BLaER1 (cell line): ENCODE measurements around the gene TET1.
A peak's percentile ranks its signal among the peaks of the same experiment; 100 is the strongest.
"Not testable (repeated sequence)": the region's sequence is repeated elsewhere in the genome, so short reads cannot be mapped to it uniquely, and the experiment has no call there.

Experiments
- H3K27ac ChIP-seq: shearing (Covaris generic); formaldehyde crosslinking; 2 replicates; pipeline ENCODE4 v1.8.1; 2022
- H3K27me3 ChIP-seq: shearing (Covaris generic); formaldehyde crosslinking; 2 replicates; pipeline ENCODE4 v1.8.1; 2022
- H3K36me3 ChIP-seq: shearing (Covaris generic); formaldehyde crosslinking; 2 replicates; pipeline ENCODE4 v1.8.1; 2022
- H3K4me1 ChIP-seq: shearing (Covaris generic); formaldehyde crosslinking; 2 replicates; pipeline ENCODE4 v1.8.1; 2022
- H3K4me2 ChIP-seq: shearing (Covaris generic); formaldehyde crosslinking; 2 replicates; pipeline ENCODE4 v1.8.1; 2022
- H3K4me3 ChIP-seq: shearing (Covaris generic); formaldehyde crosslinking; 2 replicates; pipeline ENCODE4 v1.8.1; 2022
- H3K9ac ChIP-seq: shearing (Covaris generic); formaldehyde crosslinking; 2 replicates; pipeline ENCODE4 v1.8.1; 2022
- H3K9me3 ChIP-seq: shearing (Covaris generic); formaldehyde crosslinking; 2 replicates; pipeline ENCODE4 v1.8.1; 2022
- H4K20me1 ChIP-seq: shearing (Covaris generic); formaldehyde crosslinking; 2 replicates; pipeline ENCODE4 v1.8.1; 2022
- Cebpa-rat ChIP-seq: shearing (Covaris generic); IDR thresholded peaks from 2 replicates; pipeline ENCODE4 v1.8.1; 2022

TET1 gene

GRCh38 chr10:68578974-68579373 is 18.8 kb downstream of the TET1 start:
- Histone ChIP-seq H3K4me2 (no peak overlapping the region), H3K27ac (no peak overlapping the region), H3K4me3 (no peak overlapping the region), H3K36me3 (no peaks in the 10 kb centered on the region), H4K20me1 (no peaks in the 10 kb centered on the region), H3K9ac (no peak overlapping the region), H3K27me3 (no peaks in the 10 kb centered on the region), H3K4me1 (no peaks in the 10 kb centered on the region), H3K9me3 (no peaks in the 10 kb centered on the region)
- no peak for TF ChIP-seq Cebpa-rat

DNA sequence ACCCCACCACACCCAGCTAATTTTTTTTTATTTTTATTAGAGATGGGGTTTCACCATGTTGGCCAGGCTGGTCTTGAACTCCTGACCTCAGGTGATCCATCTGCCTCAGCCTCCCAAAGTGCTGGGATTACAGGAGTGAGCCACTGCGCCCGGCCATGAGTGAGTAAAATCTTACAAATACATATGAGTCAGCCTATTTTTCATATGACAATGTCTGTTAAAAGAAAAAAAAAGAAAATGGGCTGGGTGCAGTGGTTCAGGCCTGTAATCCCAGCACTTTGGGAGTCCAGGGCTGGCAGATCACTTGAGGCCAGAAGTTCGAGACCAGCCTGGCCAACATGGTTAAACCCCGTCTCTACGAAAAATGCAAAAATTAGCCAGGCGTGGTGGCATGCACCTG is 24.1 kb downstream of the TET1 start:
- not testable (repeated sequence) for H3K4me2 ChIP-seq, H3K4me1 ChIP-seq, H4K20me1 ChIP-seq, H3K9me3 ChIP-seq, H3K36me3 ChIP-seq, H3K9ac ChIP-seq, H3K27me3 ChIP-seq, H3K4me3 ChIP-seq, H3K27ac ChIP-seq

DNA sequence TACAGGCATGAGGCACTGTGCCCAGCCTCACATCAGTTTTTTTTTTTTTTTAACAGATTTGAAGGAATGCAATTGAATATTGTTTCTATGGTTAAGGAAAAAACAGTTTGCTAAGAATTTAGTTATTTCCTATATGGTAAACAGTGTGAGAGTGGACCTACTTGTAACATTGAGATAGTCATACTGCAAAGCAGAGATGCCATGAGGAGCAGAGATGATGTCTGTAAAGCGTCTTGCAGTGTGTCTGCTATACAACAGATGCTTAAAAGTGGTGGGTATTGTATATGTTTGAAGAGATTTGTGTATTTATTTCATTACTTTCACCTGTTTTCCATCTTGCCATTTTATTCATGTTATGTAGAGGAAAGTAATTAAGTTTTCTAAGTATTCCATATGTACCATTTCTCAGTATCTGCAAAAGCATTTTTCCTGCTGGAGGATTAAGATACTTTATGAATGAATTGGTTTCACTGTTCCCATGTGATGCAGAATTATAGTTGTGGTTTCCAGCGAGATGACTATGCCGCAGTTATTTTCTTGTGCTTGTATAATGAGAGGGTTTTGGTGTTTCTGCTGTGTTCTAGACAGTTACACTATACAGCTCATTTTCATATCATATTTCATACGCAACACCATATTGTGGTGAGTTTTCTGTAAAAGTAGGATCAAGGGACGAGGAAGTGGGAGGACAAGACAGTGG is 26.6 kb downstream of the TET1 start:
- H3K36me3 ChIP-seq: no peaks in the 10 kb centered on the region
- no peak overlapping the region for H3K4me2 ChIP-seq
- no peaks in the 10 kb centered on the region for H3K4me1 ChIP-seq
- H3K9me3 ChIP-seq: no peaks in the 10 kb centered on the region
- no peak overlapping the region for H3K4me3 ChIP-seq
- TF ChIP-seq Cebpa-rat: no peak
- no peaks in the 10 kb centered on the region for H4K20me1 ChIP-seq
- no peaks in the 10 kb centered on the region for H3K27me3 ChIP-seq
- no peak overlapping the region for H3K27ac ChIP-seq
- no peak overlapping the region for H3K9ac ChIP-seq

DNA sequence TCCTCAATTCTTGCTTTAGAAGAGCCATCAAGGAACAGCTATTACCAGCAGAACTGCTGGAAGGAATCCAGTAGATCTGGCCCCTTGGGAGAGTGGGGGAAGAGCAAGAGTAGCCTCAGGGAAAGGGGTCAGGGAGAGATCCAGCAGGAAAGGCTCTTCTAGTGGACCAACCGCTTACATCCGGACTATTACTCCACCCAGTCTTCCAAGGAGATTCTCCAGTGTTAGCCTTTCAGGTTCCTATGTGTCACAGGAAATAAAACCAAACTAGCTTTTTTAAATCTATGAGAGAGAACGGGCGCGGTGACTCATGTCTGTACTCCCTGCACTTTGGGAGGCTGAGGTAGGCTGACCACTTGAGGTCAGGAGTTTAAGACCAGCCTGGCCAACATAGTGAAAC is 34.3 kb downstream of the TET1 start:
- no peaks in the 10 kb centered on the region for H3K9me3 ChIP-seq
- H3K27me3 ChIP-seq: 0 out of 2 replicates have a peak, but pooled peaks cover 3% of the 10 kb centered on the region
- TF ChIP-seq Cebpa-rat: no peak
- no peaks in the 10 kb centered on the region for H3K36me3 ChIP-seq
- no peak overlapping the region for H3K4me2 ChIP-seq
- no peak overlapping the region for H3K4me3 ChIP-seq
- H4K20me1 ChIP-seq: no peaks in the 10 kb centered on the region
- no peak overlapping the region for H3K9ac ChIP-seq
- H3K4me1 ChIP-seq: no peaks in the 10 kb centered on the region
- H3K27ac ChIP-seq: no peak overlapping the region

DNA sequence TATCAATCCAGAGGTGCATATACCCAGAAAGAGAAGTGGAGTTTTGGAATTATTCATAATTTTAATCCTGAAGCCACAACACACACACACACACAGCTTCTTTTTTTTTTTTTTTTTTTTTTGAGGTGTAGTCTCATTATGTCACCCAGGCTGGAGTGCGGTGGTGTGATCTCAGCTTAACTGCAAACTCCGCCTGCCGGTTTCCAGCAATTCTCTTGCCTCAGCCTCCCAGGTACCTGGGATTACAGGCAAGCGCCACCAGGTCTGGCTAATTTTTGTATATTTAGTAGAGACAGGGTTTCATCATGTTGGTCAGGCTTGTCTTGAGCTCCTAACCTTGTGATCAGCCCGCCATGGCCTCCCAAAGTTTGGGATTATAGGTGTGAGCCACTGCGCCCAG is 35.4 kb downstream of the TET1 start:
- Histone ChIP-seq H4K20me1 (no peaks in the 10 kb centered on the region), H3K36me3 (no peaks in the 10 kb centered on the region), H3K27ac (no peak overlapping the region), H3K9me3 (no peaks in the 10 kb centered on the region), H3K4me2 (no peak overlapping the region), H3K4me1 (peaks cover 8% of the 10 kb centered on the region), H3K9ac (no peak overlapping the region), H3K27me3 (0 out of 2 replicates have a peak, but pooled peaks cover 4% of the 10 kb centered on the region), H3K4me3 (no peak overlapping the region)
- no peak for TF ChIP-seq Cebpa-rat

DNA sequence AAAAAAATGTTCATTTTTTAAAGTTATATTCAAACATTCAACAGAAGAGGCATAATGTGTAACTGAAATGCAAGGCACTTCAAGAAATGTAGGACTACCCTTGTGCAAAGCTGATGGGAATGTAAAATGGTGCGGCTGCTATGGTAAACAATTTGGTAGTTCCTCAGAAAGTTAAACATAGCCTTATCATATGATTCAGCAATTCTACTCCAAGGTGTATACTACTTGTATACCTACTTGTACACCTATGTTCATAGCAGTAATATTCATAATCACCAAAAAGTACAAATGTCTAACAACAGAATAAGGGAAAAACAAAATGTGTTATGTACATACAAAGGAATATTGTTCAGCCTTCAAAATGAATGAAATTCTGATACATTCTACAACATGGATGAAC is 37.3 kb downstream of the TET1 start:
- Histone ChIP-seq H3K27me3 (0 out of 2 replicates have a peak, but pooled peaks cover 4% of the 10 kb centered on the region), H3K36me3 (no peaks in the 10 kb centered on the region), H3K9me3 (no peaks in the 10 kb centered on the region), H3K4me3 (no peak overlapping the region), H3K9ac (no peak overlapping the region), H3K27ac (no peak overlapping the region), H4K20me1 (no peaks in the 10 kb centered on the region), H3K4me1 (peaks cover 18% of the 10 kb centered on the region), H3K4me2 (no peak overlapping the region)
- TF ChIP-seq Cebpa-rat: no peak

GRCh38 chr10:68598978-68599770 is 39.0 kb downstream of the TET1 start:
- H3K27me3 ChIP-seq: 0 out of 2 replicates have a peak, but pooled peaks cover 4% of the 10 kb centered on the region
- no peaks in the 10 kb centered on the region for H4K20me1 ChIP-seq
- no peaks in the 10 kb centered on the region for H3K36me3 ChIP-seq
- H3K9me3 ChIP-seq: no peaks in the 10 kb centered on the region
- H3K4me2 ChIP-seq: no peak overlapping the region
- peaks cover 18% of the 10 kb centered on the region for H3K4me1 ChIP-seq
- H3K4me3 ChIP-seq: no peak overlapping the region
- no peak for TF ChIP-seq Cebpa-rat
- no peak overlapping the region for H3K9ac ChIP-seq
- H3K27ac ChIP-seq: no peak overlapping the region

DNA sequence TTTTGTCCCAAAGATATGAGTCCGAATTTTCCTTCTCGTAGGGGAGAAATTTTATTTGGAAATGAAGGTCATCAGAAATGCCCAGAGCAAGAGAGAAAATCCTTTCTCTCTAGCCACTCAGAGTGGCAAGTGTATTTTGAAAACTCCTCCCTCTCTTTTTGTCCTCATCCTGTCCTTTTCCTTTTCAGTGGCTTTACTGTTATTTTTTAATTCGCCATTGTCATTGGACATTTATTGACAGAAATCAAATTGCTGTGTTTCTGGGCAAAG is 39.6 kb downstream of the TET1 start:
- H3K9ac ChIP-seq: no peak overlapping the region
- TF ChIP-seq Cebpa-rat: no peak
- no peaks in the 10 kb centered on the region for H4K20me1 ChIP-seq
- H3K27me3 ChIP-seq: 0 out of 2 replicates have a peak, but pooled peaks cover 4% of the 10 kb centered on the region
- H3K4me1 ChIP-seq: peaks cover 18% of the 10 kb centered on the region
- no peaks in the 10 kb centered on the region for H3K36me3 ChIP-seq
- H3K9me3 ChIP-seq: no peaks in the 10 kb centered on the region
- H3K27ac ChIP-seq: no peak overlapping the region
- H3K4me2 ChIP-seq: peak overlapping the region; percentile 85
- H3K4me3 ChIP-seq: no peak overlapping the region

GRCh38 chr10:68600041-68600778 is 40.1 kb downstream of the TET1 start:
- H4K20me1 ChIP-seq: no peaks in the 10 kb centered on the region
- peak overlapping the region; percentile 55 for H3K27ac ChIP-seq
- peak overlapping the region; percentile 85 for H3K4me2 ChIP-seq
- peak overlapping the region; percentile 56 for H3K4me3 ChIP-seq
- no peaks in the 10 kb centered on the region for H3K9me3 ChIP-seq
- H3K4me1 ChIP-seq: peaks cover 18% of the 10 kb centered on the region
- H3K36me3 ChIP-seq: no peaks in the 10 kb centered on the region
- peak overlapping the region; percentile 54; the same call in 1 of the 2 replicates for H3K9ac ChIP-seq
- H3K27me3 ChIP-seq: 0 out of 2 replicates have a peak, but pooled peaks cover 4% of the 10 kb centered on the region
- TF ChIP-seq Cebpa-rat: no peak
